Body of pancreas (tissue), 4 donors: Measurements from ENCODE around the gene SEC24B.

Source experiments
- POLR2A ChIP-seq, 3 donors: fragments of 450-650 bp; IDR thresholded peaks; one replicate each; pipeline ENCODE4 v1.6.1; 2016; ENCODE audit warnings: antibody characterized with exemption in 3 of 3, mild to moderate bottlenecking in 2 of 3
- TF ChIP-seq, protein P1 (sequence below), 7 experiments: fragments of 450-650 bp in 4 of 7; fragments of 200-600 bp in 3 of 7; sonication (generic) in 3 of 7; IDR thresholded peaks; one replicate each; pipeline ENCODE4 v1.5.1; 2016 to 2019; ENCODE audit warnings: antibody characterized with exemption in 7 of 7

GRCh38 chr4:109410226-109410625 is 23.4 kb upstream of the SEC24B start:
- TF ChIP-seq, protein P1, sequence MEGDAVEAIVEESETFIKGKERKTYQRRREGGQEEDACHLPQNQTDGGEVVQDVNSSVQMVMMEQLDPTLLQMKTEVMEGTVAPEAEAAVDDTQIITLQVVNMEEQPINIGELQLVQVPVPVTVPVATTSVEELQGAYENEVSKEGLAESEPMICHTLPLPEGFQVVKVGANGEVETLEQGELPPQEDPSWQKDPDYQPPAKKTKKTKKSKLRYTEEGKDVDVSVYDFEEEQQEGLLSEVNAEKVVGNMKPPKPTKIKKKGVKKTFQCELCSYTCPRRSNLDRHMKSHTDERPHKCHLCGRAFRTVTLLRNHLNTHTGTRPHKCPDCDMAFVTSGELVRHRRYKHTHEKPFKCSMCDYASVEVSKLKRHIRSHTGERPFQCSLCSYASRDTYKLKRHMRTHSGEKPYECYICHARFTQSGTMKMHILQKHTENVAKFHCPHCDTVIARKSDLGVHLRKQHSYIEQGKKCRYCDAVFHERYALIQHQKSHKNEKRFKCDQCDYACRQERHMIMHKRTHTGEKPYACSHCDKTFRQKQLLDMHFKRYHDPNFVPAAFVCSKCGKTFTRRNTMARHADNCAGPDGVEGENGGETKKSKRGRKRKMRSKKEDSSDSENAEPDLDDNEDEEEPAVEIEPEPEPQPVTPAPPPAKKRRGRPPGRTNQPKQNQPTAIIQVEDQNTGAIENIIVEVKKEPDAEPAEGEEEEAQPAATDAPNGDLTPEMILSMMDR (IDR thresholded peaks at IDR 0.05) = no peak
- TF ChIP-seq POLR2A (IDR thresholded peaks at IDR 0.05) = no peak
